Uterus (tissue), 2 donors: ENCODE data around the gene SELL.

ENCODE experiments used
- POLR2A ChIP-seq, 2 donors: fragments of 450-650 bp; IDR thresholded peaks; one replicate each; pipeline ENCODE4 v1.6.1; 2016; ENCODE audit warnings: antibody characterized with exemption in 2 of 2, mild to moderate bottlenecking in 1 of 2, moderate library complexity in 1 of 2
- TF ChIP-seq, protein P1 (sequence below), 4 experiments: fragments of 200-600 bp in 2 of 4; fragments of 450-650 bp in 2 of 4; sonication (generic) in 2 of 4; IDR thresholded peaks; one replicate each; pipeline ENCODE4 v1.5.1; 2016 to 2019; ENCODE audit warnings: antibody characterized with exemption in 4 of 4, mild to moderate bottlenecking in 2 of 4, moderate library complexity in 1 of 4

DNA sequence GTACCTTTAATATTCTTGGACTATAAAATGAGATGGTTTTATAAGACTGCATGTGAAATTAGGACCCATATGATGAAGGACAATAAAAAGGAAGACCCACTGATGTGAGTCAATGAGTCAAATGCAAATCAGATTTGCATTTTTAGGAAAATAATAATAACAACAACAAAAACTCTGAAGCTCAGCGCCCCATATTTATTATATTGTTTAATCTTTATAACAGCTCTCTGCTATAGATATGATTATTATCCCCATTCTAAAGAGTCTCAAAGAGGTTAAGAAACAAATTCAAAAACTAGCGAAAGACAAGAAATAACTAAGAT, 850 bp upstream of the SELL start:
- TF ChIP-seq POLR2A (IDR thresholded peaks at IDR 0.05) = no peak
- TF ChIP-seq, protein P1, sequence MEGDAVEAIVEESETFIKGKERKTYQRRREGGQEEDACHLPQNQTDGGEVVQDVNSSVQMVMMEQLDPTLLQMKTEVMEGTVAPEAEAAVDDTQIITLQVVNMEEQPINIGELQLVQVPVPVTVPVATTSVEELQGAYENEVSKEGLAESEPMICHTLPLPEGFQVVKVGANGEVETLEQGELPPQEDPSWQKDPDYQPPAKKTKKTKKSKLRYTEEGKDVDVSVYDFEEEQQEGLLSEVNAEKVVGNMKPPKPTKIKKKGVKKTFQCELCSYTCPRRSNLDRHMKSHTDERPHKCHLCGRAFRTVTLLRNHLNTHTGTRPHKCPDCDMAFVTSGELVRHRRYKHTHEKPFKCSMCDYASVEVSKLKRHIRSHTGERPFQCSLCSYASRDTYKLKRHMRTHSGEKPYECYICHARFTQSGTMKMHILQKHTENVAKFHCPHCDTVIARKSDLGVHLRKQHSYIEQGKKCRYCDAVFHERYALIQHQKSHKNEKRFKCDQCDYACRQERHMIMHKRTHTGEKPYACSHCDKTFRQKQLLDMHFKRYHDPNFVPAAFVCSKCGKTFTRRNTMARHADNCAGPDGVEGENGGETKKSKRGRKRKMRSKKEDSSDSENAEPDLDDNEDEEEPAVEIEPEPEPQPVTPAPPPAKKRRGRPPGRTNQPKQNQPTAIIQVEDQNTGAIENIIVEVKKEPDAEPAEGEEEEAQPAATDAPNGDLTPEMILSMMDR (IDR thresholded peaks at IDR 0.05) = no peak
